GOT3 (cell line): ENCODE results near the gene SLA2.
"Not testable (repeated sequence)": the region's sequence is repeated elsewhere in the genome, so short reads cannot be mapped to it uniquely, and the experiment has no call there.

ENCODE experiments used
- DNase-seq: peaks from one replicate; lab custom pipeline; 2025; ENCODE audit warnings: mixed read lengths; lab: John Stamatoyannopoulos, UW

SLA2 gene, protein sequence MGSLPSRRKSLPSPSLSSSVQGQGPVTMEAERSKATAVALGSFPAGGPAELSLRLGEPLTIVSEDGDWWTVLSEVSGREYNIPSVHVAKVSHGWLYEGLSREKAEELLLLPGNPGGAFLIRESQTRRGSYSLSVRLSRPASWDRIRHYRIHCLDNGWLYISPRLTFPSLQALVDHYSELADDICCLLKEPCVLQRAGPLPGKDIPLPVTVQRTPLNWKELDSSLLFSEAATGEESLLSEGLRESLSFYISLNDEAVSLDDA

GRCh38 chr20:36645998-36646397 lies at the start of gene SLA2:
TSS of gene SLA2 (minus strand) at chr20:36646196. CDS start at chr20:36641335, 4,861 bp downstream.
- DNase-seq, result no peak

DNA sequence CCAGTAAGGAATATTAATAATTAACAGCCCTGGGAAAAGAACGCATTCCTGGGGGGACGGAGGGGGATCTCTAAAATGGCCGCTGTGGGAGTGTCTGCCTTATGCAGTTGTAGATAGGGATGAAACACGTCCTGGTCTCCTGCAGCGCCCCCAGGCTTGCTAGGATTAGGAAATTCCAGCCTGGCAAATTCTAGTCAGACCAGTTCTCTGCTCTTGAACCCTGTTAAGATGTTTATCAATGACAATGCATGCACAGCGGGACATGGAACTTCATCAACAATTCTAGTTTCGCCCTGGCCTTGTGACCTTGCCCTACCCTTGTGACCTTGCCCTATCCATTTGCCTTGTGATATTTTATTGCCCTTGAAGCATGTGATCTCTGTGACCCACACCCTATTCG lies 49.5 kb upstream of the SLA2 start:
- DNase-seq, result not testable (repeated sequence)

DNA sequence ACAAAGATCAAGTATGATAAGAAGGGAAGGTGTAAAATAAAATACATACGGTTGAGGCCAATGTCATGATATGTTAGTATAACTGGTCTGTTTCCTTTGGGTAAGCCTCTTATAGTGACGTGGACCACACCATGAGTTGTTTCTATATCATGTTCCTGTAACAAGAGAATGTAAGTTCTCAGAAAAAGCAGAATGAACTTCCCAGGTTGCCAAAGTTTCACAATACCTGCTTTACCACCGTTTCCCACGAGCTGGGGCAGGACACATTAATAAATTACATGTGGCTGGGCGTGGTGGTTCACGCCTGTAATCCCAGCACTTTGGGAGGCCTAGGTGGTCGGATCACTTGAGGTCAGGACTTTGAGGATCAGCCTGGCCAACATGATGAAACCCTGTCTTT lies 42.6 kb upstream of the SLA2 start:
- DNase-seq, result no peak

DNA sequence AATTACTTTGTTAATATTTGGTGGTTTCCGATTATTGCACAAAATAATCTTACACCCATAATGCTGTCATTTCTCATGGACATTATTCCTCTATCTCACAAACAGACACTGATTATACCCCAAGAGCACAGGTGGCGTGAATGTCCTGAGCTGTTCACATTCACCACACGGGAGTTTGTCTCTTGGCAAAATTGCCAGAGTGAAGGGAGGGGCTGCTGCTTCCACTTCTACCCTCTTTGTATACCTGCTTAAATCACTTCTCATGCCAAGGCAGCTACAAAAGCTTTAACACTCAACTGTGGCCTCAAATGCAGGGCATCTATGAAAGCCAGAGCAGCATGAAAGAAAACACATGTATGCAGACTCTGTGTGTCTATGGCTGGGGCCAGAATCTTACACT lies 41.9 kb upstream of the SLA2 start:
- no peak for DNase-seq

GRCh38 chr20:36686944-36687343 lies 40.9 kb upstream of the SLA2 start:
- DNase-seq, result no peak

GRCh38 chr20:36686504-36686903 lies 40.5 kb upstream of the SLA2 start:
- no peak for DNase-seq

- no peak for DNase-seq
These were observed 38.8 kb upstream of the SLA2 start for GRCh38 chr20:36684747-36685146.

- no peak for DNase-seq
These were observed 36.3 kb upstream of the SLA2 start for GRCh38 chr20:36682311-36682710.

- no peak for DNase-seq
These were observed 31.4 kb upstream of the SLA2 start for GRCh38 chr20:36677422-36677771.

DNA sequence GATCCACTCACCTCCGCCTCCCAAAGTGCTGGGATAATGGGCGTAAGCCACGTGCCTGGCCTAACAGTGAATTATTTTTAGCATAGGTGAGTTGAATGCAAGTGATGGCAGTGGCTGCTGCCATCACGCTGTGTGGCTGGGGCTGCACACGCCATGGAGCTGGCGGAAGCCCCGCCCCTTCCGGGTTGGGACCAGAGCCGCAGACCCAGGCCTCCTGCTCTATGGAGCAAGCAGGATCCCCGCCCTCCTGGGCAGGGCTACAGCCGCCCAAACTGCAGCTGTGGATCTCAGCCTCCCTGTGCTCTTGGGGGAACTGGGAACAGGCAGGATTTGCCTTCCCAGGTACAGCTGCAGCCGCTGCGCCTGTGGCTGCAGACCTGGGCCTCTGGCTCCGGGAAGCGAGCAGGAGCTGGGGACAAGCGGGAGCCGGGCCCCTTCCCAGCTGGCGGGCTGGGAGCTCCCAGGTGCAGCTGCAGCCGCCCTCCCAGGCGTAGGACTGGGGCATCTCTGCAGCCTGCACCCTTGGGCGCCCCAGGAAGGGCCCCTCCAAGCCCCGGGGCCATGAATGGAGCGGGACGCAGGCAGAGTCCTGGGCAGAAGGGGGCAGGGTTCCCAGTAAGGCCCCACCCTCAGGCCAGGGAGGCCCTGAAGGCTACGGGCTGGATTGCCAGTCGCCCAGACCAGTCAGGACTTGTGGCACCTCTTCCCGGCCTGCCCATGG lies 30.9 kb upstream of the SLA2 start:
- DNase-seq, result no peak

DNA sequence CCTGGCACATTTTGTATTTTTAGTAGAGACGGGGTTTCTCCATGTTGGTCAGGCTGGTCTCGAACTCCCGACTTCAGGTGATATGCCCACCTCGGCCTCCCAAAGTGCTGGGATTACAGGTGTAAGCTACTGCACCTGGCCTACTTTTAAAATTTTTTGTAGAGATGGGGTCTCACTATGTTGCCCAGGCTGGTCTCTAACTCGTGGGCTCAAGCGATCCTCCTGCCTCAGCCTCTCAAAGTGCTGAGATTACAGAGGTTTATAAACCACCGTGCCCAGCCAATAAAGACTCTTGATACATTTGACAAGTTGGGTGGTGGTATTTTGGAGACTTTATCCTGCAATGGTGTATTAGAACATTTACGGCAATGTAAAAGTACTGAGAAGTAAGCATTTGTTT lies 29.5 kb upstream of the SLA2 start:
- not testable (repeated sequence) for DNase-seq

GRCh38 chr20:36672991-36673390 lies 27.0 kb upstream of the SLA2 start:
- DNase-seq, result no peak

DNA sequence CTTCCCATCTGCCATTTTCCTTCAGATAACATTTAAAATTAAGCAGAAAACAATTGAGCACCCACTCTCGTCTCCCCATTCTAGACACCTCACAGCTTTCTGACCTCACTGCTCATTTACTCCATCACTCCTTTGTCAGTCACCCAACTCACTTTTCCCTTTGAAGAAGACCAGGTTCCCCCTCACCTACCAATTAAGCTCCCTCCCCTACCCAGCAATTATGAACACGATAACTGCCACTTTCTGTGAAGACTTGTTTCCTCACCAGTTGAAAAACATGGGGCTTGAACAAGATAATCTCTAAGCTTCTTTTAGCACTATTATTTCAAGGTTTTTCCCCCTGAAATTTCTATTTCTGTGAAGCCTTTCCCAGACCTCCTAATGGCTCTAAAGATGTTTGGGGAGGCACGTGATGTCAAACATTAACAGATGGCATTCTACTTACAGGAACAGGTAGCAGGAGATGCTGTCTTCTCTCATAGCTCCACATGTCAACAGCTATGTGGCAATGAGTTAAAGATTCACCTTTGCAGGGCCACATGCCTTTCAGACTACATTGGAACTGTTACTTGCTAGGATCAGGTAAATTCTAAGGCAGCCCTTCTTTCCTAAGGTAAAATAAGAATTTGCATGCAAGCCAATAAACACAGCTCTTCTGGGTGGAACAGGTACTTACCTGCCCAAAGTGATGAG lies 24.8 kb upstream of the SLA2 start:
- DNase-seq, result no peak

DNA sequence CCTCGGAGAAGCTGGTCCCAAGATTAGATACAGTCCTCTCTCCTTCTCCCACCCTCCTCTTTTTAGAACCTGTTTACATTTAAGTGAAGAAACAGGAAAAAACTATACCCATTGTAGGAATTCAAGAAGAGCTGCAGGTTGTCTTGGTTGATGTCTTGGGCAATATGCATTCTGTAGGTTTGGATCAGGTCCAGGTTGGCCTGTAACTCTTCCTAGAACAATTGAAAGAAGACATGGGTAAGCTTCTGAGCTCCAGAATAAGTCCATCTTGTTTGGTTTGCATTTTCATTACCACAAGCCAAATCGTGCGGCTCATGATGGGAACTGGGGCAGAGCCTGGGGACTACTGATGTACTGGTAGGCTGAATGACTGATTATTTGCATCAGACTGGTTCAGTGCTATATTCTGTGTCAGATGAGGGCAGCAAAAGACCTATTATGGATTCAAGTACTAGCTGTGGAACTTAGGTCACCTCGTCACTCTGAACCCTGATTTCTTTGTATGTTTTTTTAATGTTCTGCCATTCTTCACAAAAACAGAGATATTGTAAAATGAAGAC lies 20.3 kb upstream of the SLA2 start:
- DNase-seq, result no peak

DNA sequence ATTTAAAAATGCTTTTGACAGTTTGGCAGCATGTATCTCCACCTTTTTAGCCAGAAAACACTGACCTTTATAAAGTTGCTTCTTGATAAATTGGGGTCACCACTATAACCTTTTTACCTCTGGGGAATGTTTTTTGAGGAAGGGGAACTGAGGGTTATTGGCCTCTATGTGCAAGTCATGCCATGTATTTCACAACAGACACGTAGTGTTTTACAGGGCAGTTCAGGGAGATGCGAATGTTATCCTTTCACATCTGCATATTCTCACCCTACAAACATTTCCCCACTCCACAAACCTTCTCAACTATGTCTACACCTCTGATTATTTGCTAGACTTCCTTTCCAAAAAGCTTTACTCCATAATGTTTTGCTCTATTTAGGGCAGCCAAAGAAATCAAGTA lies 17.0 kb upstream of the SLA2 start:
- no peak for DNase-seq

DNA sequence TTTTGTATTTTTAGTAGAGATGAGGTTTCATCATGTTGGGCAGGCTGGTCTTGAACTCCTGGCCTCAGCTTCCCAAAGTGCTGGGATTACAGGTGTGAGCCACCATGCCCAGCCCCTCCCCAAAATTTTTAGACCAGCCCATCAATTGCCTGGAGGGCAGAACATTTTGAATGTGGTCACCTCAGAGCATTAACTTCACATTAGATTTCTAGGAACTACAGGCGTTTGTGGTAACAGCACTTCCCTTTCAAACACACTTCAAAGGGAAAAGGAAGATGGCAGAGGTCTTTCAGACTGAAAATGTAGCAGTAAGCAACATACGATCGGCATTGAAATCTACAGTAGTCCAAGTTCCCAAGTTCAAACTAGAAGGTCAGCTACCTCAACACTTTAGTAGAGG lies 12.3 kb upstream of the SLA2 start:
- no peak for DNase-seq

DNA sequence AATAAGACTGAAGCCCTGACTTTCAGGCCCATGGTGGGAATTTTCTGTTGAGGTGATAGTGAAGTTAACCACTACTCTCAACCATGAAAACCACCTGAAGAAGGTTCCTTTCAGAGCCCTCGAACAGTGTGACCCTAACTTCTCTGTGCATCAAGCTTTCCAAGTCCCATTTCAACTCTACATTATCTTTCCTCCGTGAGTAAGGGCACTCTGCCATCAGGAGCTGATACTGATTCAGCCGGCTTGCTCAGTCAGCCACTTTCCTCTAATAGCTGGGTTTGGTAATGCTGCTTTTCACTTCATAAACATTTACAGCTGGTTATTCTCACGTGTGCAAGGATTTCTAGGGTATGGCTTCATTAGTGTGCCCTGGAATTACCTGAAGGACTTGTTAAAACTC lies 10.7 kb upstream of the SLA2 start:
- DNase-seq, result no peak

DNA sequence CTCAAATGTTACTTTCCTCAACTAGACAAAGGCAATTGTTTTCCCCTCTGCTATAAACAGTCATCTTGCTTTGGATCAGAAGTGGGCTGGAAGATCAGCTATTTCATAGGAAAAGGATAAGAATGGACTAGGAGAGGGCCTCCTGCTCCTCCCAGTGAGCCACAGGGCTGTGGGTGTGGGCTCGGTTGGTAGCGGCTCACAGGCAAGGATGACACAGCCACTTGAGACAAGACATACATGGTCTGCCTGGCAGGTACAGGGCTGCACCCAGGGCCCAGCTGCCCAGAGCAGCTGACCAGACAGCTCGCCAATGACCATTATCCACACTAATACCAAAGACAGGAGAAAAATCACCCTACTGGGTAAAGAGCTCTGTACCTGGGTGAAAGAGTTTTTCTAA lies 9.0 kb upstream of the SLA2 start:
- DNase-seq, result no peak

DNA sequence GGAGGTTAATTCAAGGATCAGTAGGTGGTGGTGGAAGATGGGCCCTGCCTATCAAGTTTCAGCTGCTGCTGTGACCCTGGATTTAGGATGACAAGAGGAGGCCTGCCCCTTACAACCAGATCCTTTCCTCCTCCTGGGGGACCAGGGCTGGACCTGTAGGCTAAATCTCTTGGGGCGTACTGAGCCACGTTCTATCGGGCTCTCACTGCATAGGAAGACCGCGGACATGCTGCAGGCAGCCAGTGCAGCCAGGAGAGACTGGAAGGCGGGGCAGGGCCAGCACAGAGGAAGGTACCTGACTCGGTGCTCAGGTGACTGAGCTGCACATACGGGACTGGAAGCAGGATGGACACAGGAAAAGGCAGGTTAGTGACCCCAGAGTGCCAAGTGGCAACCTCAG lies 8.5 kb upstream of the SLA2 start:
- DNase-seq, result no peak

DNA sequence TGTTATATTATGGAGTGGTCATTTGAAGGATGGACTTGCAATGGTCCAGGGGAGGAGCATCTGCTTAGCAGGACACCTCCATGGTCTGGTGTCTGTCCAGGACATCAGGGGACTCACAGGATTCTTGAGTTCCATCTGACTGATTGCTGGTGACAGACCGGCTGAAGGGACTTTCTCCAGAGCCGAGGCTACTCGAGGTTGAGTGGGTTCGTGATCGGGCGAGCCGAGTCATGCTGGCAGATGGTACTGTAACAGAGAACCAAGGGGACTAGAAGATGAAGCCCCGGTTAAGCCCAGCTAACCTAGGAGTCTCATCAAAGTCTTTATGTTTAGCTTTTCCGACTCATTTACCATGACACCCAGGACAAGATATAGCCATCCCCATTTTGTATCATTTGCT lies 7.5 kb upstream of the SLA2 start:
- DNase-seq, result no peak

DNA sequence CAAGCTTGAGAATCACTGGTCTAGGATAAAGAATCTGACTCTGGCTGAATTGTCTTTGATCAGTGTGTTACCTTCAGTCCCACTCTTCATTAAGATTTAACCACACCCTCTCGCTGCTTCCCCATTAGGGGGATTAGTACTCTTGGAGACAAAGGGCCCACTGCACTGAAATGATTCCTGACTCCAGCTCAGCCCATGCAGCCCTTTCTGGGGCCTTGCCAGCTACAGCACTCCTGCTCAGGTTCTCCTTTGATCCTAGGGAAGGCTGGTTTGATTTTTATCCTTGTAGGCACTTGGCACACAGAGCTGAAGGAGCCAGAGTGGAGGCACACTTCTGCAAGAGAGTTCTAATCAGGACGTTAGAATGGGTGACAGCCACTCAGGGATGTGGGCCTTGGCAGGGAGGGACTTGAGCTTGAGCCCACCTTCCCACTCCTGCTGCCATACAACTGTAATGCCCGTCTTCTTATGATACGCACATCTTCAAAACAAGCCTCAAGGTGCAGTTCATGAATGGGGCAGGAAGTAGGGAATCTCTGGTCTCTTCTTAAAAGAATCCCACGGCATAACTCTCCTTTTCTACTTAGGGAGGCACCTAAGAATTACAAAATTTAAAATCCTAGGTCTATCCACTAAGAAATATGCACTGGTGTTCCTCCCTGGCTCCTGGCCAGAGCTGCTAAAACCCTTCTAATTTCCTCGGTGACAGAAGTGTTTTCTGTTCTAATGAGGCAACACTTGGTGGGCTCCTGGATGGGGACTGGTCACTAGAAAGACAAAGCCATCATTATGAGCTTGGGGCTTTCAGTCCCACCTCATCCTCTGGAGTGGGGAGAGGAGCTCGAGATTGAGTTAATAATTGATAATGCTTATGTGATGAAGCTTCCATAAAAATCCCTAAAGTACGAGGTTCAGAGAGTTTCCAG lies 1.5 kb upstream of the SLA2 start:
- no peak for DNase-seq

- DNase-seq, result no peak
These were observed 682 bp upstream of the SLA2 start for GRCh38 chr20:36646678-36647077.
